ENCODE results near the gene NRCAM. TPM values are rescaled to one million over a fixed set of nuclear protein-coding genes. Genes with fewer than 3 reads are reported as not detected.
"Not testable (repeated sequence)": the region's sequence is repeated elsewhere in the genome, so short reads cannot be mapped to it uniquely, and the experiment has no call there.

Gene NRCAM
- total RNA-seq, result 43.2 and 60.4 TPM in 2 replicates
- 5.1 TPM for polyA plus RNA-seq (2012)

DNA sequence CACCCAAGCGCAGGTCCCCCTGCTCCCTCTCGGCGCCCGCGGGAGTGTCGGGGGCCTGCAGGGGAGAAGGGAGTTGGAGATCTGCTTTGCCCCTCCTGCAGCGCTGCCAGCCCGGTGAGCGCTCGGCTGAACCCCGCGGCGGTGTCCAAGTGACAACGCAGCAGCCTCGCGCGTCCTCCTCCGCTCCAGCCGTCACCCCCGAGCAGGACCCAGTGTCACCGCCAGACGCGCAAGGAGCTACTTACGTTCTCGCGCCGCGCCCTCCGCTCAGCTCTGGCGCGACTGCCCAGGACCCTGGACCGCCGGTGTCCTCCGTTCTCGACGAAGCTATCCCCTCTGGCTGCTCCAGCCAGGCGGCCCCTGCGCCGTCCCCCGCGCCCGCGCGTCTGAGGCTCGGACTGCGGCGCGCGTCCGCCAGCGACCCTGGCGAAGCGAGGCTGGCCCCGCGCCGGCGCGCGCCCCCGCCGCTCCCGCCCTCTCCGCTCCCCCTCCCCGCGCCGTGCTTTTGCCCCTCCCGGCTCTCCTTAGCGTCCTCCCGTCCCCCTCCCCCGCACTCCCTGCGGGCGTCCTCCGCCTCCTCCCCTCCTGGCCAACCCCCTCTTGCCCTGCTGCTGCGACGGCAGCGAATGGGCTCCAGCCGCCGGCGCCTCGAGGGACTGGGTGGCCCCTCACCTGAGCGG lies at the start of gene NRCAM:
Gene NRCAM (minus strand): TSS at position 439 of the 680 bp plus-strand sequence. CDS start 216,372 bp downstream, outside the sequence.
- DNase-seq (ENCODE audit: low read depth), result peak; percentile 73

DNA sequence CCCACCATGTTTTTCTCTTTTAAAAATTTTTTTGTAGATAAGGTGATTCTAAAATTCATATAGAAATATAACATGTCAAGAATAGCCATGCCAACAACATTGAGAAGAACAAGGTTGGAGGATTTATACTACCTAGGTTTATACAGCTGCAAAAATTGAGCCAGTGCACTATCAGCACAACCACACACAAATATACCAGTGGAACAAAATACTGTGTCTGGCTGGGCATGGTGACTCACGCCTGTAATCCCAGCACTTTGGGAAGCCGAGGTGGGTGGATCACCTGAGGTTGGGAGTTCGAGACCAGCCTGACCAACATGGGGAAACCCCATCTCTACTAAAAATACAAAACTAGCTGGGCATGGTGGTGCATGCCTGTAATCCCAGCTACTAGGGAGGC lies 48.3 kb upstream of the NRCAM start:
- DNase-seq (ENCODE audit: low read depth), result not testable (repeated sequence)

DNA sequence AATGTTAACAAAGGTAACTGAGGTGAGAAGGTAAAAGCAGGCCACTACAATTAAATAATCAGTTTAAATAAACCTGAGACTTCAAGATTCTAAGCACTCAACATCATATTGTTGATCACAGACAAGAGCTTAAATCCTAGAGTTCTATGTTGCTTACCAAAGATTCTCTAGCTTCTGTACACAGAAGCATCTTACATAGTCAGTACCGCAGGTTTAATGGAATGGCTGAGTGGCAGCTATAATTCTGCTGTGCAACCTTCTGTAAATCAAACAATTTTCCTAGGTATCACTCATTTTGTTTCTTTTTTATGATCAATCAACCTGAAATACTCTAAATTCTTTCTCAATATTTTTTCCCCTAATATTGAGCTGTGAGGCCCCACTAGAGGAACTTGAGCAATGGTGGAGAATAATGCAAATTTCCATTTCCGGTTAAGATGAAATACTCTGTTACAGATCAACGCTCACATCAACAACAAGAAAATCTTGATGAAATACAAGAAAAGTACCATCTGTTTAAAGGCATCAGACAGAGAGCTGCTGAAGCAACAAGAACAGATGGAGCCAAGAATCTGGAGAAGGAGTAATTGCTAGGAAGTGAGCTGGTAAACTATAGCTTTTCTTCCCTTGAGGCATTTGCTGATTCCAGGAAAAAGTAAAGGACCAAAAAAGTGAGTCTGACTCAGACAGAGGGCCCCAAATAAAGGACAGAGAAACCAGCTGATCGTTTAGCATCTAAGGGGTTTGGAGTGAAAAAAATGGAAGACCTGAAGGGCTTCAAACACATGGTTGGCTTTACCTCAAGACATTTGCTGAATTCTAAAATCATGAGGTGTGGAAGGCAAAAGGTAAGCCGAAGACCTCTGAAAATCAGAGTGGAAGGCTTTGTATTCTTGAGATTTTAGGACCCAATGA lies 47.1 kb upstream of the NRCAM start:
- DNase-seq (ENCODE audit: low read depth), result peak; percentile 60

DNA sequence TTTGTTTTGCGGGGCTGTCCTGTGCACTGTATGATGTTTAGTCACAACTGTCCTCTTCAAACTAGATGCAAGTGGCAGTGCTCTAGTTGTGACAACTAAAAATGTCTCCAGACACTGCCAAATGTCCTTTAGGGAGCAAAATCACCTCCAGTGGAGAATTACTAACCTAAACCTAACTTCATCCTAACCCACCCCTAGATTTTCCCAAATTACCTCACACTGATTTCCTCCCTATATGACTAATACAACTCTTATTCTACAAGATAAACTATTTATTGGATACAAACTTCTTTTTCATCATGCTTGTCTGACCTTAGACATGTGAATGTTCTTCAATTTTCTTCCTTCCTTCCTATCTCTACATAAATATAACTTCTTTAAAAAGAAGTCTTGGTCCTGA lies 43.3 kb upstream of the NRCAM start:
- no peak for DNase-seq (ENCODE audit: low read depth)

DNA sequence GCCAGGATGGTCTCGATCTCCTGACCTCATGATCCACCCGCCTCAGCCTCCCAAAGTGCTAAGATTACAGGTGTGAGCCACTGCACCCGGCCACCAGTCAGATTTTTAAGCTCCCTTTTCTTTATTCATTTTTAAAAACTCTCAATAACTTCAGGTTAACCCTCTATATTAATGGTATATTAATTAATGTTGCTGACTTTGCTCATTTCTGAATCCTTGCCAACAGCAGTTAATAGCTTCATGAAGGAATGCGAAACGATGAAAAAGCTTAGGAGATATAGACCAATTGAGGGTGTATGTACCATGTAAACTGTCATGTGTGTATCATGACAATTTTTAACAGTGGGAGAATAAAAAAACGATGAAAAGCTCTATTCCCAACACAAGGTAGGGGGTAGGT lies 42.2 kb upstream of the NRCAM start:
- DNase-seq (ENCODE audit: low read depth), result no peak

DNA sequence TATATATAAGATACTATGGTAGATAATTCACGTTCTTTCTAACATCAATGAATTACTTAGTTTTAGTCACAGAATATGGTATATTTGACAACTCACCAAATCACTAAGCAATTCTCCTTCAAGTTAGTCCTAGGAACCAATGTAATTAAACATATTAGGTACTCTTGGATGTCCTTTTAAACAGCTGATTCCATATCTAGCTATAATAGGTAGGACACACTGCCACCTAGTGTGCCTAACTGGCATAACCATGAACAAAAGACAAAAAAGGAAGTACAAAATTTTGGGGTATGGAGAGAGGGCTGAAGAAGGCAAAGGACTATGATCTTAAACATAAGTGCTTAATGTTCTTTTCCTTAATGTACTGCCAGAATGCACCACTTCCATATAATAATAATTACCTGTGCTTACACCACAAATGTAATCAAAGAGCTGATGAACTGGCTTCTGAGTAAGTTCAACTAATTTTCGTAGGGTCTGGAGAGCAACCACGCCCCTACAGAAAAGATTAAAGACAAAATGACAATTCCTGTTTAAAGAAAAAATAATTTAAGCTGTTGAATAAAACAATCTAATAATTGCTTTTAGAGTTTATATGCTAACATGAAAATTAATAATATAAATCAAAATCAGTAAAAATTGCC lies 41.0 kb upstream of the NRCAM start:
- DNase-seq (ENCODE audit: low read depth), result peak; percentile 76

DNA sequence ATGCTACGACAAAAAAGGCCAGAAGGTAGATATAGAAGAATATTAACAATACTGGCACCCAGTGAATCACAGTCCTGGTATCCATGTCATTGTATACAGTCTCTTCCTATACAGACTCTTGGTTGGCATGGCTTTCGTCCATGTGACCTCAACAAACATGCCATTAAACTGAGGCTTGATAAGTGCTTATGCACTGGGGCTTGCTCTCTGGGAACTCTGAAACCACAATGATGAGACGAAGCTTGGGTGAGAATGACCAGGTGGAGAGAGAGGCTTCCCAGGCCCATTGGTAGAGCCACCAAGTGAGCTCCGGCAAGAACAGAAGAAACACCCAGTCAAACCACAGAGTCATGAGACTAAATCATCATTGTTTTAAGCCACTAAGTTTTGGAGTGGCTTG lies 36.5 kb upstream of the NRCAM start:
- DNase-seq (ENCODE audit: low read depth), result peak; percentile 41

DNA sequence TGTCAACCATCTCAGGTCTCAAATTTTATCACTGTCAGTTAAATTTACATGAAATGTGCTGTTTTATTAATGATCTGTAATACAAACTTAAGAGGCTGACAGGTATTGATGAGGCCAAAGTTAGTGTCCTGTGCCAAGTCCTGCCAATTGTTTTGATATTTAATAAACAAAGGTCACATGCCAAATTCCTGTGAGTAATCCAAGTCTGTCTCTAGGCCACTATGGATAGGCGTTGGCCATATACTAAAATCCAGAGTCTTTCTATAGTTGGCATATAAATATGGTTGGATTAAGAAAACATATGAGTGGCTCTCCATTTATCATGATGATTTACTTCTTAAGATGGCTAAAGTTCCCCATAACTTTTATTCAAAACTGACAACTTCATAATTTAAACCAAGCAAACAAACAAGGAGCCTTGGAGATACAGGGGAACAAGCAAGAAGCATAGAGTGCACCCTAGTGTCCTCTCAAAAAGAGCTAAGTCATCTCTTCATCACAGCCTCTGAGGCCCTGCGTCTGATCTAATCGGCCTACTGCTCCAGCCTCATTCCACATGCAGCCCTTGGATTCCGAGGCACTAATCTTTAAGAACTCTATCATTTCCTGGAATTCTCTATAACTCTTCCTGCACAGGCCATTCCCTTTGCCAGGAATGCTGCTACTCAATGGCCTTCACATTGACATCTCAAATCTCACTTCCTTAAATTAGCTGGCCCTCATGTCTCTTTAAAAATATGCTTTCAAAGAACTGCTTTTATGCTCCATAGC lies 32.7 kb upstream of the NRCAM start:
- no peak for DNase-seq (ENCODE audit: low read depth)

DNA sequence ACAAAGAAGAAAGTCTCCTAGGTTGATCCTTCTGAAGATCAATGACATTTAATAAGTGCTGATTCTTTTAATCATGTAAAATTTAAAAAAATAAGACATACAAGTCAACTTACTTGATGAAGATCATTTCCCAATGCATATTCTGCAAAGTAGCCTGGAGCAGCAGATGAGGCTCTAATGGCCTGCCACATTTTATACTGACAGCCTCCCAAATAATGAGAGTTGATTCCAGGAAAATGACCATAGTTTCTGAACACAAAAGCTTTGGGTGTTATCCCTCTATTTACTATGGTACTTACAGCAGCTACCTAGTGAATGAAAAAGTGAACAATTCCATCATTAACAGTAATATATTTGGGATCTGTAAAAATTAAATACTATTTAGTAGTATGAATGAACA lies 31.4 kb upstream of the NRCAM start:
- DNase-seq (ENCODE audit: low read depth), result no peak

DNA sequence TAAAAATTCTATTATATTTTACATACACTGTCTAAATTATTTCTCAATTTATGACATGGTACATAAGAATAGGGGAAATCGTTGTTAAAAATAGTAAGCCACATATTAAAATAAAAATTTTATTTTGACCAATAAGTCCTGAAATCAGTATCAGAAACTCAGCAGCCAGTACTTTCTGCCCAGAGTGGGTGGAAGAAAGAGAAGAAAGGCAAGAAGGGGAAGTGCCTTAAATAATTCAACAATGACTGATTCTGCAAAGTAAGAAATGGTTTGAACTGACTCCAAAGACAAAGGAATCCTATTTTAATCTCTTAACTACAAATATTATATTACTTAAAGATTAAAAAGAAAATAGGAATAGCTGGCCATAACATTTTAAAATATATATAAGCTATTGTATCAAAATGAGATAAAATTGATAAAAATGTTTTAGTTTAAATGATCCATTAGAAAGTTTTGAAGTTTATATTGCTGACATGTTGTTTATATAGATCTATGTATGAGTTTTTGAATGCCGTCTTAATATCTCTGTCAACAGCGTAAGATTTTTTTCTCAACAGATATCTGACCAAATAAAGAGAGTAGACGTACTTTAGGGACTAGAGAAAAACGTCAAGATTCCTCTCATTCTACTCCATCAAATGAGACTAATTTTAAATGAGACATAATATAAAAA lies 30.2 kb upstream of the NRCAM start:
- DNase-seq (ENCODE audit: low read depth), result peak; percentile 25

DNA sequence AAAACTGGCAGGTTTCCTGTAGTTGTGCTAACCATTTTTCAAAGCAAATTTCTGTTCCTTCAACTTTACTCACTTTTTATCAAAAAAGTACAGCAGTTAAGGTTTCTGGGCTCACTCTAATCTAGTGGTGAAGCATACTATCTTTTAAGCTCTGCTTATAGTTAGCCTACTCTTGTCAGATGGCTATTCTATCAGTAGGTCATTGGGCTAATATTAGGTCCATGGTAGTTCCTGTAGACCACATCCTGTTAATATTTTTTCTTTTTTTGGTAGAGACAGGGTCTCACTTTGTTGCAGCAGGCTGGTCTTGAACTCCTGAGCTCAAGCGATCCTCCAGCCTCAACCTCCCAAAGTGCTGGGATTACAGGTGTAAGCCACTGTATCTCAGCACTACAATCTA lies 27.9 kb upstream of the NRCAM start:
- DNase-seq (ENCODE audit: low read depth), result no peak

DNA sequence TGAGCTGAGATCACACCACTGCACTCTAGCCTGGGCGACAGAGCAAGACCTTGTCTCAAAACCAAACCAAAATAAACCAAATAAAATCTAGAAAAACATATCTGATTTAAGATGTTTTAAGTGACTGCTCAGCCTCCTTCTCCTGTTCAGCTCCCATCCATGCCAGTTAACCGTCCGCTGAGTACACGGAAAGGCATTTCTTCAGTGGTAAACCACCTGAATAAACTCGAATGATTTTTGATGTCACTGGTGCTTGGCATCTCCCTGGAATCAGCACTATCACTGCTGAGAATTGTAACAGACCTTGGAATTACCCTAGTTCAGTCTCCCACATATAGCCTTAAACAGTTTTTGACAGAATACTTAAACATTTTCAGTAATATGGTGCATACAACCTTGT lies 24.1 kb upstream of the NRCAM start:
- DNase-seq (ENCODE audit: low read depth), result no peak

DNA sequence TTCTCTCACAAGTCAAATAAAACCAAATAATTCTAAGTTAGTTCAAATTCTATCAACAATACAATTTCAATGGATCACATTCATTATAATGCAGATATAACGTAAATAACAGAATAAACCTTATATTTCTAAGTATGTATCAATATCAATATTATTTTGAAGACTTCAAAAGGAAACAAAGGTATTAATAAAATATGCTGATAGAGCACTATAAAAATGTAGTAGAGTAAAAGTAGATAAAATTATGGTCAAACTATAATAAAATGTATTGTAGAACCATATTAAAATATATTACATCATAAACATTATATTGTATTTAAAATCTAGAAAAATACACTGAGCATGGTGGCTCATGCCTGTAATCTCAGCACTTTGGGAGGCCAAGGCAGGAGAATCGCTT lies 23.5 kb upstream of the NRCAM start:
- no peak for DNase-seq (ENCODE audit: low read depth)

DNA sequence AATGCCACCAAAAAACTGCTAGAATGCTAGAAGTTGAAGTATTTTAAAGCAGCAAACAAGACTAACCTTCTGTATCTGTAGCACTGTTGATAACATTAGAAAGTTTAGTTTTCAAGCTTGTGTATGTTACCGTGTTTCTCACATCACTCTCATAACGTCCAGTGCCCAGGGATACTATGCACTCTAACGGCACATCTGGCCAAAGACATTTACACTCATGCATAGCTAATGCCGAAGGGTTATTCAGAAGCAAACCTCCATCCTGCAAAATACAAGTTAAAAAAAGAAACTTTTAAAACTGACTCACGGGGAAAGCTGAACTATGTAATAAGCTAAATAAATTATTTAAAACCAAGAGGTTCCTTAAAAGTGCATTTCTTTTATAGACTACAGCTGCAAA lies 22.9 kb upstream of the NRCAM start:
- DNase-seq (ENCODE audit: low read depth), result no peak

DNA sequence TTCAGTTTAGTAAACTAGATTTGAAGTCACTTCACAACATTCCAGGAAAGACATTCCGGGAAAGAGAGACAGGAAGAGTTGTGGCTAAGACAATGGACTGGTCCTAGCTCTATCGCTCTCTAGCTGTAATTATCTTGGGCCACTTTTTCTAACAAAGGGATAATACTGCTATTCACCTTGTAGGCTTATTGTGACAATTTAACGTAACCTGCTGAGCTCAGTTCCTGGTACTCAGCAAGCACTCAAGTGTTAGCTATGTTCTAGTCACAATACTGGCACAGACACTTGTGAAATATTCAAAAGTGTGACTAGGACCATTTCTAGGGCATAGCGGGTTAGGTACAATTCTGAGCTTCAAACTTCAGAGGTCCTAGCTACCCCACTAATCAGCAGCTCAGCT lies 12.0 kb upstream of the NRCAM start:
- DNase-seq (ENCODE audit: low read depth), result no peak

DNA sequence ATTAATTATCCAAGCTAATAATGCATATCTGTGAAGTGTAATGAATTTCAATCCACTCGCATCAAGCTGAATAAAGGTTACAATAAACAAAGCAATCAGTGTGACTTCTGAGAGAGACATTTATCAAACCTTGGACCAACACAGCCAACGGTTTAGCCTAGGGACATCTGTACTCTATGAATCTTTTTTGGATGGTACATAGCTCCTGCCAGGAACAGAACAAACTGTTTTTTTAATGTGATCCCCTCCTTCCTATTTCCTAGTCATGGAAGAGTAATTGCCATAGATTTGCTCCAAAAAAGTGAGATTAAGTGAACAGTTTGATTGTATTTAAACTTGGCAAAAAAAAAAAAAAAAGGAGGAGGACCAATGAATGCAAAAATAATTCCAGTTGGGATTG lies 11.2 kb upstream of the NRCAM start:
- DNase-seq (ENCODE audit: low read depth), result no peak

DNA sequence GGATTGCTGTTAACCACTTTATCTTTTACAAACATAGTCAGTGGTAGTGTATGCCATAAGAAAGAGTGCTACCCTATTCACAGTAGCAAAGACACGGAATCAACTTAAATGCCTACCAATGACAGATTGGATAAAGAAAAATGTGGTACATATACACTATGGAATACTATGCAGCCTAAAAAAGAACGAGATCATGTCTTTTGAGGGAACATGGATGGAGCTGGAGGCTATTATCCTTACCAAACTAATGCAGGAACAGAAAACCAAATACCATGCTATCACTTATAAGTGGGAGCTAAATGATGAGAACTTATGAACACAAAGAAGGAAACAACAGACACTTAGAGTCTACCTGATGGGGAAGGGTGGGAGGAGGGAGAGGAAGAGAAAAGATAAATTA lies 10.1 kb upstream of the NRCAM start:
- DNase-seq (ENCODE audit: low read depth), result not testable (repeated sequence)

DNA sequence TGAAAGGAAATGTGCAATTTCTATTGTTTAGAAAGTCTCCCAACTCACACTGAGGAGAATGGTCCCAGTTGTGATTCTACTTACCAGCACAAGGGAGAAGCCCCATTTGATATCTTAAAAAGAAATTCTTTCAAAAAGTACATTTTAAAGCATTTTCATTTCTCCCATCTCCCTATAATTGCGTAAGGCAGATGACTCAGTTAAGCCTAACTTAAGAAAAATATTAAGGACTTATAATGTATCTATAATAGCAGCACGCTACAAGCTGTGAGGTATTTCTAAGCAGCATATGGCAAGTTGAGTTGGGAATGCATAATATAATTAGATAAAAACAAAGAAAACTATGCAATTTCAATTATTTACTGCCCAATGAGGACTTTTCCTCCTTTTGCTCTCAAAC lies 8.5 kb upstream of the NRCAM start:
- no peak for DNase-seq (ENCODE audit: low read depth)

DNA sequence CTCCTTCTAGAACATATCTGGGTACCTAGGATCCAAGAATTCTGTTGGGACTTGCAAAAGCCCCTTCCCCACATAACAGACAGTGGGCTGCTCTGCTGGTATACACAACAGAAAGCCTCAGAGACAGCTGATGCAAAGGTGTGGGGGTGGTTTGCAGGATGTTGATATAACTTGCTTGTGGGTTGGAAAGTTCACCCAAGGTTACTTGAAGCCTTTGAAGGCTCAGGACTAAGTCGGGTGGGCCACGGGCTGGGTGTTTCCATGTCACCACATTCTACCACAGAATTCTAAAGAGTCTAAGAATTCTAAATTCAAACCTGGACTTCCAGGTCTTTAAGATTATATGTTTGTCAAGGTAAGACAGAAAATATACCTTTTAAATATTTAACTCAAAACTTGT lies 7.4 kb upstream of the NRCAM start:
- DNase-seq (ENCODE audit: low read depth), result no peak

DNA sequence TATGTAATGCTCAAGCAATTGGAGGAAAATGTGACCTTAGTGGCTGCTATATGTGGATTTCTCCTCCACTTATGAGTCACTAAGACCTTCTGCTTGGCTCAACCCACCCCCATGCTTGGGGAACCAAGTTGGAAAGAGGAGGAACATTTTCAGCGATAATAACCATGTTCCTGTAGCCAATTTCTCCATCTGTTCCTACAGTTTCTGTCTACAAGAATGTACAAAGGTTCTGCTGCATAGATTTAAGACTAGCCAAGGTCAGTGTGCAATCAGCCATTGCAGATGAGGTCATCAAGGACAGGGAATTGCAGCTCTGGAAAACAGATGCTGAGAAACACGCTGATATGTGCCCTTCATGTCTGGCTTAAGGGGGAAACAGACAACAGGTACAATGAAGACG lies 5.6 kb upstream of the NRCAM start:
- DNase-seq (ENCODE audit: low read depth), result no peak

DNA sequence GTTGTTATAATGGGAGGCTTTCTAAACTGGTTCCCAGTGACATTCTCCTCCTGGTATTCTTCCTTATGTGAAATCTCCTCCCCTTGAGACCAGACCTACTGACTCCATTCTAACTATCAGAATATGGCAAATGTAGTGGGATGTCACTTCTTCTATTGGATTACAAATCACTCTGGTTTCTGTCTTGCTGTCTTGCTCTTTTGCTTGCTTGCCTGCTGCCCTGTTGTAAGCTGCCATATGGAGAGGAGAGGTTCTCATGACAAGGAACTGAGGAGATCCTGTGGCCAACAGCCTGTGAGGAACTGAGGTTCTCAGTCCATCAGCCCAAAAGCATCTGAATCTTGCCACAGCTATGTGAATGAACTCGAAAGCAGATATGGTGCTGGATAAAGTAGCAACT lies 4.7 kb upstream of the NRCAM start:
- peak; percentile 61 for DNase-seq (ENCODE audit: low read depth)

Measured in myocyte (in vitro differentiated cells).